Osteocyte (in vitro differentiated cells): ENCODE results near the gene NR5A1. TPM values are rescaled to one million over a fixed set of nuclear protein-coding genes. Genes with fewer than 3 reads are reported as not detected.

Experiments used
- DNase-seq: peaks from one replicate; pipeline ENCODE4 v3.0.0; 2021; ENCODE audit warnings: mixed read lengths; ENCODE audit not compliant: unreplicated experiment; ENCODE audit errors: extremely low spot score
- H3K27ac Mint-ChIP-seq: one replicate; pipeline ENCODE4 v1.8.0; 2021; ENCODE audit warnings: mild to moderate bottlenecking, mixed read lengths; ENCODE audit not compliant: unreplicated experiment
- H3K27me3 Mint-ChIP-seq: one replicate; pipeline ENCODE4 v1.8.0; 2021; ENCODE audit warnings: mixed read lengths; ENCODE audit not compliant: unreplicated experiment
- H3K36me3 Mint-ChIP-seq: one replicate; pipeline ENCODE4 v1.8.0; 2021; ENCODE audit warnings: mixed read lengths; ENCODE audit not compliant: unreplicated experiment
- H3K4me1 Mint-ChIP-seq: one replicate; pipeline ENCODE4 v1.8.0; 2021; ENCODE audit warnings: mixed read lengths; ENCODE audit not compliant: unreplicated experiment
- H3K4me3 Mint-ChIP-seq: one replicate; pipeline ENCODE4 v1.8.0; 2021; ENCODE audit warnings: mild to moderate bottlenecking, moderate library complexity, mixed read lengths; ENCODE audit not compliant: unreplicated experiment
- H3K9me3 Mint-ChIP-seq: one replicate; pipeline ENCODE4 v1.8.0; 2021; ENCODE audit warnings: mixed read lengths; ENCODE audit not compliant: unreplicated experiment
- total RNA-seq: library from RNA; stranded (reverse); gene quantifications from 2 replicates; pipeline ENCODE4 v1.2.1, GENCODE V29; 2021
- TF ChIP-seq, protein P1 (sequence below): fragments of 200-600 bp; sonication (generic); IDR thresholded peaks from 2 replicates; pipeline ENCODE4 v1.5.0; 2021; ENCODE audit warnings: antibody characterized with exemption, mild to moderate bottlenecking, moderate library complexity

Gene NR5A1
- total RNA-seq, 1 donor from 2014 or later: not detected

DNA sequence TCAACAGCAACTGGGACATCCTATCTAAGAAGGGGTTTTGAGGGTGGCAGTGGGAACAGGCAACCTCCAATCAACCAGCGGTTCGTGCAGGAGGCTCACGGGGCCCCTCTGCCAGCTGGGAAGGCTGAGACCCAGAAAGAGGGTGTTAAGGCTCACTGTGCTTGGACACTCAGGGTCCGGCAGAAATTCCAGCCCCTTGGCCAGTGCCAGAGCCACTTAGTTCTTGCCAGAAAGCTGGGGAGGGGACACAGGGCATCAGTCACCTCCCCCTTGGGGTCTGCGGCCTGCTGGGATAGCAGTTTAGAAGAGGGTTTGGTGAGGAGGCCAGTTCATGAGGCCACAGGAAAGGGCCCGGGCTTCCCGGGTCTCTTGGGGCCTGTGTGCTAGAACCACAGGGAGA, 36.5 kb downstream of the NR5A1 start:
- H3K36me3 Mint-ChIP-seq: no peaks in the 10 kb centered on the region
- H3K27ac Mint-ChIP-seq: no peak overlapping the region
- DNase-seq: no peak
- no peaks in the 10 kb centered on the region for H3K9me3 Mint-ChIP-seq
- H3K27me3 Mint-ChIP-seq: peaks cover 4% of the 10 kb centered on the region
- no peak overlapping the region for H3K4me3 Mint-ChIP-seq
- TF ChIP-seq, protein P1, sequence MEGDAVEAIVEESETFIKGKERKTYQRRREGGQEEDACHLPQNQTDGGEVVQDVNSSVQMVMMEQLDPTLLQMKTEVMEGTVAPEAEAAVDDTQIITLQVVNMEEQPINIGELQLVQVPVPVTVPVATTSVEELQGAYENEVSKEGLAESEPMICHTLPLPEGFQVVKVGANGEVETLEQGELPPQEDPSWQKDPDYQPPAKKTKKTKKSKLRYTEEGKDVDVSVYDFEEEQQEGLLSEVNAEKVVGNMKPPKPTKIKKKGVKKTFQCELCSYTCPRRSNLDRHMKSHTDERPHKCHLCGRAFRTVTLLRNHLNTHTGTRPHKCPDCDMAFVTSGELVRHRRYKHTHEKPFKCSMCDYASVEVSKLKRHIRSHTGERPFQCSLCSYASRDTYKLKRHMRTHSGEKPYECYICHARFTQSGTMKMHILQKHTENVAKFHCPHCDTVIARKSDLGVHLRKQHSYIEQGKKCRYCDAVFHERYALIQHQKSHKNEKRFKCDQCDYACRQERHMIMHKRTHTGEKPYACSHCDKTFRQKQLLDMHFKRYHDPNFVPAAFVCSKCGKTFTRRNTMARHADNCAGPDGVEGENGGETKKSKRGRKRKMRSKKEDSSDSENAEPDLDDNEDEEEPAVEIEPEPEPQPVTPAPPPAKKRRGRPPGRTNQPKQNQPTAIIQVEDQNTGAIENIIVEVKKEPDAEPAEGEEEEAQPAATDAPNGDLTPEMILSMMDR: no peak
- H3K4me1 Mint-ChIP-seq: no peaks in the 10 kb centered on the region

DNA sequence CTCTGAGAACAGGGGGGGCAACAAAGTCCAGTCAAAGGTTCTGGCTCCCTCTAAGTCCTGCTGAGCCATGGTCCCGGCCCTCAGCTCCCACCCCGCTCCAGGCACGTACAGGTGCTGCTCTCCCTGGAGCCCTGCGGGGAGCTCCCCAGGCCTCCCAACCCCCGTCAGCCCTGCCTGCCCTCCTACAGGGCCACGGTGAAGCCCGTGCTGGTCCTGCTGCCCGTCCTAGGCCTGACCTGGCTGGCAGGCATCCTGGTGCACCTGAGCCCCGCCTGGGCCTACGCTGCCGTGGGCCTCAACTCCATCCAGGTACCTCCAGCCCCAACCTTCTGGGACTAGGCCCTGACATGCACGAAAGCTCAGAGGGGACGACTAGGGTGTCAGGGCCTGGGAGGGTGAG, 36.9 kb downstream of the NR5A1 start:
- Mint-ChIP-seq H3K27ac (no peak overlapping the region), H3K9me3 (no peaks in the 10 kb centered on the region), H3K4me1 (no peaks in the 10 kb centered on the region), H3K4me3 (no peak overlapping the region), H3K27me3 (peaks cover 8% of the 10 kb centered on the region), H3K36me3 (no peaks in the 10 kb centered on the region)
- TF ChIP-seq, protein P1: no peak
- DNase-seq: no peak

GRCh38 chr9:124469011-124469832, 38.0 kb downstream of the NR5A1 start:
- Mint-ChIP-seq H3K27me3 (peaks cover 17% of the 10 kb centered on the region), H3K4me3 (no peak overlapping the region), H3K9me3 (no peaks in the 10 kb centered on the region), H3K27ac (no peak overlapping the region), H3K4me1 (no peaks in the 10 kb centered on the region), H3K36me3 (no peaks in the 10 kb centered on the region)
- no peak for DNase-seq
- TF ChIP-seq, protein P1: no peak

GRCh38 chr9:124468061-124468740, 39.0 kb downstream of the NR5A1 start:
- H3K27ac Mint-ChIP-seq: no peak overlapping the region
- H3K27me3 Mint-ChIP-seq: peaks cover 22% of the 10 kb centered on the region
- H3K4me3 Mint-ChIP-seq: no peak overlapping the region
- H3K4me1 Mint-ChIP-seq: no peaks in the 10 kb centered on the region
- TF ChIP-seq, protein P1: no peak
- H3K36me3 Mint-ChIP-seq: no peaks in the 10 kb centered on the region
- H3K9me3 Mint-ChIP-seq: peaks cover 4% of the 10 kb centered on the region
- no peak for DNase-seq

- no peaks in the 10 kb centered on the region for H3K36me3 Mint-ChIP-seq
- H3K4me3 Mint-ChIP-seq: no peak overlapping the region
- peaks cover 24% of the 10 kb centered on the region for H3K27me3 Mint-ChIP-seq
- H3K27ac Mint-ChIP-seq: no peak overlapping the region
- TF ChIP-seq, protein P1: no peak
- H3K4me1 Mint-ChIP-seq: no peaks in the 10 kb centered on the region
- no peak for DNase-seq
- H3K9me3 Mint-ChIP-seq: peaks cover 9% of the 10 kb centered on the region
Measured at GRCh38 chr9:124467410-124468060, 39.7 kb downstream of the NR5A1 start.
